Measurements from ENCODE around the gene CACNB4.

- no peak for TF ChIP-seq GATA3 (IDR thresholded peaks at IDR 0.05; ENCODE audit: low read depth, low read length)
- TF ChIP-seq GATA2 (IDR thresholded peaks at IDR 0.05; ENCODE audit: low read depth, low read length), result no peak
These were observed 238.2 kb downstream of the CACNB4 start for GRCh38 chr2:151860613-151861146.
